NCI-H345 treated with DMSO at 0.1 percent for 48 hours (cell line): Measurements from ENCODE around the gene DPEP1.
"Not testable (repeated sequence)": the region's sequence is repeated elsewhere in the genome, so short reads cannot be mapped to it uniquely, and the experiment has no call there.

Source experiments
- DNase-seq: peaks from one replicate; lab custom pipeline; 2025; ENCODE audit not compliant: unreplicated experiment; lab: John Stamatoyannopoulos, UW

Gene DPEP1

DNA sequence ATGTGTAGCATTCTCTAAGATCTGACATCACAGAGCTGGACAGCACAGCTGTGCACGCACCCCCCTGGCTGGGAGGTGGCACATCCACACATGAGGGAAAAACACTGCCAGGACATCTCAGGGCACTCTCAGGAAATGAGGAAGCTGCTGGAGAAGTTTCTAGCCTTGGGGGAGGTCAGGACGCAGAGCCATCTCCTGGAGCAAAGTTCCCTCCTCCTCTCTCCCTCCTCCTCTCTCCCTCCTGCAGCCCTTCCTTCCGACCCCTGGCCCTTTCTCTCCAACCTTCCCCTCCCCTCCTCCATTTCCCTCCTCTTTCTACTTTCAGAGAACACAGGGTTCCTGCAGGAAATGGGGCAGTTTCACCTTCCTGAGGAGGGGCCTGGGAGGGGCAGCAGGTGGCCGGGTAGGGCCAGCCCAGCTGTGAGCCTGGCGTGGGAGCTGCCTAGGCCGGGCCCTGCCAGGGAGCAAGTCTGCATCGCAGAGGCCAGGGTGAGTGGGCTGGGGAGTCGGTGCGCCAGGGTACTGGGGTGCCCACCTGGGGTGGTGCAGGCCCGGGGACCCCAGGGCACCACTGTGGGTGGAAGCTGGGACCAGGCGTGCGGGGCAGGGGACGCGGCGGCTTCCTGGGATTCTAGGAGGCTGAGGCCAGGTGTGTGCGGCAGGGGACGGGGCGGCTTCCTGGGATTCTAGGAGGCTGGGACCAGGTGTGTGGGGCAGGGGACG, at the start of gene DPEP1:
TSS of gene DPEP1 (plus strand) at position 412 of the 723 bp plus-strand sequence. CDS start 16,769 bp downstream, outside the sequence.
- DNase-seq = no peak

- DNase-seq = no peak
Observed at GRCh38 chr16:89564476-89565255, 48.8 kb upstream of the DPEP1 start.

DNA sequence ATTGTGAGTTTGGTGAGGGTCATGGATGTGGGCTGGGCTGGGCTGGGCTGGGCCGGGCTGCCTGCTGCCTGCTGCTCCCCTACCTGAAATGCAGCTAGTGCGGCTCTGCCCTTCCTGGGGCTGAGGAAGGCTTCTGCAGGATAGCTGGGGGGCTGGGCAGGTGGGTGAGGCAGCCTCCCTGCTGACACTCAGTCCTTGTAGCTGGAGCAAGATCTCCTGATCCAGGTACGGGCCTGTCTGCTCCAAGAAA, 48.3 kb upstream of the DPEP1 start:
- DNase-seq = no peak

DNA sequence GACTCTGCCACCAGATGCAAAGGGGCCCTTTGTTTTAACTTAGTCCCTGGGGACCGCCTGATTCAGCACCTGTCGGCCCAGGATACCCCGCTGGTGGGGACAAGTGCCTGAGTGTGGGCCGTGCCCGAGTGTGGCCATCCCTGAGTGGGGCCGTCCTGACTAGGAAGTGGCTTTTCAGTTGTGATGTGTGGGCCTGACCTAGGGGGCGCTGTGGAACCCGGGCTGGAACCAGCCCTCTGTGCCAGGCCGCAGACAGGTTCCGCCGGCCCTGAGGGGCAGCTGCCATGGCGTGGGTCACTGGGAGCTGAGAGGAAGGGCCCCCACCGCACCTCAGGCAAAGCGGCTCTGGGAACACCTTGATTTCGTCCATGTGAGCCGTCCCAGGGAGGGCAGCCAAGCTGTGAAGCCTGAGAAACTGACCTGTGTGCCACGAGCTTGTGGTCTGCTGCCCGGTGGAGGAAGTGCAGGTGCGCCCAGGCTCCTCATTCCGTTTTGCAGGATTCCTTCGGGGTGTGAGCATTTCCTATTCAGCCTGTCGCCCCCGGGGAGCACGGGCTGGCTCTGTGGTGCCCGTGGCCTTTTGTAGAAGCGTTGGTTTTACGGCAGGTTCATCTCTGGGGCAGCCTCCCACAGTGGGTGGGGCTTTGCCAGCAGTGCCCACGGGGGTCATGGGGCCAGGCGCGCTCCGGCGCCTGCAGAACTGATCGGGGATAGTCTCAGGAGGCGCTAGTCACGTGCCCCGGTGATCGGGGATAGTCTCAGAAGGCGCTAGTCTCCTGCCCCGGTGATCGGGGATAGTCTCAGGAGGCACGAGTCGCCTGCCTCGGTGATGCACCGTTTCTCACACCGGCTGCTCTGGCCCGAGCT, 47.7 kb upstream of the DPEP1 start:
- DNase-seq = peak; percentile 14

GRCh38 chr16:89567656-89568594, 45.5 kb upstream of the DPEP1 start:
- DNase-seq = no peak

DNA sequence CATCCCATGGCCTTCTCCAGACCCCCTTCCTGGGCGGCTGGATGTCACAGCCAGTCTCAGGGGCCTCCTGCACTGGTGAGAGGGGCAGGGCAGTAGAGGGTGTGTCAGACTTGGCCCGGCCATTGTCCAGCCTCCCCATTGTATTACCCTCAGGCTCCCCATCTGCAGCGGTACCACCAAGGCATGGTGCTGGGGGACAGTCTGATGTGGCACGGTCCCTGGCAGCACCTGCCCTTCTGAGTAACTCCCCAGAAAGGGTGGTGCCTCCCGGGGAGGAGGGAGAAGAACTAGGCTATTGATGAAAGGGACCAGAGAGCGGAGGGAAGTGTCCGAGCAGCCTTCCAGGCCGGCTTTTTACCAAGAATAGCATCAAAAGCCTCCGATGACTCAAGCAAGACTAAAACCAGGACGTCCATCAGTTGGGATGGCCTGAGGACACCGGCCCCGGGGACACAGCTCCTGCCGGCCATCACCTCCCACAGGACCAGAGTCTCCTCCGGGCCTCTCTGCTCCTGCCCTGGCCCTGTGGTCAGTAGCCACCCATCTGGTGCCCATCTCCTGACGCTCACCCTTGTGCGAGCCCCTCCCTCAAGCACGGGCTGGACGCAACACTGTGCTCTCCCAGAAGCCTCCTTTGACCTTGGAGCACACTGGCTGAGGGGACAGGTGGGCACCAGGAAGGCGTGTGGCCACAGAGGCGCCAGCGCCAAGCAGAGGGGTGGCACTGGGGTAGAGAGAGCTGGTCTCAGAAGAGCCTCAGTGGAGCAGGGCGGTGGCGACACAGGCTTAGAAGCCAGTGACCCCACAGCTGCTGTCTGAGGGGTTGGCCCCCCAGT, 43.7 kb upstream of the DPEP1 start:
- DNase-seq = no peak

GRCh38 chr16:89570342-89570923, 43.0 kb upstream of the DPEP1 start:
- DNase-seq = no peak

GRCh38 chr16:89570983-89571598, 42.4 kb upstream of the DPEP1 start:
- DNase-seq = not testable (repeated sequence)

GRCh38 chr16:89571636-89572035, 41.8 kb upstream of the DPEP1 start:
- no peak for DNase-seq

GRCh38 chr16:89572073-89572484, 41.4 kb upstream of the DPEP1 start:
- DNase-seq = no peak

DNA sequence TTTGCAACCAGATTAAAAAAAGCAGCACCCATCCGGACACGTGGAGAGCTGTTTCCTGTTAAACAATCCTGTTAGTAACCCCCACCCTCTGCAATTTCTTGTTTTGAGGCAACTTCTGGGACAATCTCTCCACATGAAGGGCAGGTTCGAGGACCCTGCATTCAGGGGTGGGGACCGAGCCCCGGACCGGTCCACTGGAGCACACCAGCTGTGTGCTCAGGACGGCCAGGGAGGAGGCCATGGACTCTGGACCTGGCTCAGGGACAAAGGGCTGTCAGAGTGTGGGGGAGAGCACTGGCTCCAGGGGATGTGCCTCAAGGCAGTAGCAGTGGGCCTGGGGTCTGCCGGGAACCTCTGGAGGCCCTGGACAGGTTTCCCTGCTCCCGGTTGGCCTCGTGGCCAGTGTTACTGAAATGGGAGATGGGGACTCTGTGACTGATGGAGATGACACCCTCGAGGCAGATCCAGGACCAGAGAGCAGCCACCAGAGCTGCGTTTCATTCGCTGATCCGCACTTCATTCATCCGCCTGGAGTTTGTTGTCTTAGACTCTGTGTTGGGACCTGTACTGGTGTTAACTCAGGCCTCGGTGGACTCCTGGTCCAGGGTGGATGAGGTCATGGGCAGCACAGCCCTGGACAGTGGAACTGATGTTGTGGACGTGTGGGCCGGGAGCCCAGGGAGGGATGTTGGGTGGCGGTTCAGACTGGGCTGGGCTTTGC, 40.8 kb upstream of the DPEP1 start:
- DNase-seq = no peak

GRCh38 chr16:89573826-89574680, 39.4 kb upstream of the DPEP1 start:
- DNase-seq = no peak

DNA sequence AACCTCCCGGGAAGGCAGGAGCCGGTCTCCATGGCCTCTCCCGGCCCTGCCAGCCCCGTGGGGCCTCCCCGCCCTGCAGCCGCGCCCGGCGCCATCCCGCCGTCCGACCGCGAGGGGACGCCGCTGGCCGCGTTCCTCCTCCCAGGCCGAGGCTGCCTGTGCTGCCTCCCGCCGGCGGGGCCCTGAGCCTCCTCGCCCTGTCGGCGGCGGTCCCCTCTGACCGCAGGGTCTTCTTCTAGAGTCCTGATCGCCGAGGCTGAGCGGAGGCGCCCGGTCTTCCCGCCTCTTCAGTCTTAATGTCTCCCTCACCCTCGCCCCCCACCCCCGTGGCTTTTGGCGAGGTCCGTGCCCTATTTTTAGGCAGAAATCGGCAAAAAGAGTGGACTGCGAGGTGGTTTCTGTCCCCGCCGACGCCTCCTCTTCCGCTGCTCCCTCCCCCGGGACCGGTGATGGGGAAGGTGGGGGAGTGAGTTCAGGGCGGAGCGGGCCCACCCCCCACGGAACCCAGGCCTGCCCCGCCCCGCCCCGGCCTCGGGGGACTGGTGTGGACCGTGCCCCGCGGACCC, 38.7 kb upstream of the DPEP1 start:
- no peak for DNase-seq

GRCh38 chr16:89575247-89576152, 37.9 kb upstream of the DPEP1 start, which contains the start of gene CPNE7:
Gene CPNE7, plus strand, starts transcription at chr16:89575758. Its CDS starts 140 bp downstream, at chr16:89575898.
- DNase-seq = no peak

- no peak for DNase-seq
Observed at GRCh38 chr16:89576153-89577054, 37.0 kb upstream of the DPEP1 start.
